Panc1 (cell line): ENCODE measurements around the gene PLEKHG5. TPM values are rescaled to one million over a fixed set of nuclear protein-coding genes. Genes with fewer than 3 reads are reported as not detected.

ENCODE experiments used
- ATAC-seq: fragments of 200-7000 bp; cut with Tn5 transposase; 2 replicates; pipeline ENCODE4 v1.9.1; 2020; ENCODE audit warnings: mild to moderate bottlenecking, moderate library complexity
- BruUV-seq: library from RNA; stranded (reverse); fragments of 400-500 nt; replicated peaks from 2 replicates; lab custom pipeline; 2021; lab: Mats Ljungman, UMichigan
- CTCF ChIA-PET: fragments of 300-600 bp; sonication (Branson Sonifier 250); formaldehyde crosslinking; loops from one replicate; lab custom pipeline; 2022; ENCODE audit warnings: antibody characterized with exemption; lab: Charles Lee
- POLR2A ChIA-PET: fragments of 300-600 bp; sonication (Branson Sonifier 250); formaldehyde crosslinking; loops from one replicate; lab custom pipeline; 2022; ENCODE audit warnings: antibody characterized with exemption; lab: Charles Lee
- DNase-seq: peaks from one replicate; pipeline ENCODE4 v3.0.0-alpha.2; 2010; ENCODE audit warnings: low read depth, low spot score
- H3K27ac ChIP-seq: 2 replicates; pipeline ENCODE4 v1.5.1; 2011; ENCODE audit warnings: mild to moderate bottlenecking, low read length, inconsistent platforms
- H3K27me3 ChIP-seq: fragments of 200-500 bp; sonication (Bioruptor generic); 2 replicates; pipeline ENCODE4 v1.6.0; 2014; ENCODE audit warnings: low read length, inconsistent platforms; ENCODE audit not compliant: control insufficient read depth, insufficient read depth
- H3K36me3 ChIP-seq: fragments of 200-500 bp; sonication (Bioruptor generic); 2 replicates; pipeline ENCODE4 v1.5.1; 2014; ENCODE audit warnings: inconsistent platforms, mild to moderate bottlenecking, low read length, moderate library complexity; ENCODE audit not compliant: control insufficient read depth, insufficient read depth
- H3K4me1 ChIP-seq: 2 replicates; pipeline ENCODE4 v1.5.1; 2011; ENCODE audit warnings: inconsistent platforms, mild to moderate bottlenecking, low read length, moderate library complexity; ENCODE audit not compliant: control insufficient read depth, insufficient read depth
- H3K4me3 ChIP-seq, 2 experiments: 2 replicates each; pipeline ENCODE4 v1.5.1; 2011 to 2012; ENCODE audit warnings: low read depth in 2 of 2, low read length in 2 of 2, mild to moderate bottlenecking in 2 of 2, inconsistent platforms in 1 of 2, moderate library complexity in 1 of 2
- H3K9me3 ChIP-seq: fragments of 200-500 bp; sonication (Bioruptor generic); 2 replicates; pipeline ENCODE4 v1.5.1; 2014; ENCODE audit warnings: low read depth, mild to moderate bottlenecking, inconsistent platforms, low read length, moderate library complexity; ENCODE audit not compliant: control insufficient read depth, insufficient read depth
- CTCF ChIP-seq: fragments of 450-650 bp; IDR thresholded peaks from 2 replicates; pipeline ENCODE4 v1.5.1; 2017; ENCODE audit warnings: mild to moderate bottlenecking
- POLR2AphosphoS5 ChIP-seq: IDR thresholded peaks from 2 replicates; pipeline ENCODE4 v1.6.1; 2012; ENCODE audit warnings: mild to moderate bottlenecking, low read depth, low read length, moderate library complexity
- REST ChIP-seq, 2 experiments: IDR thresholded peaks; 2 replicates each; pipeline ENCODE4 v1.6.1; 2011 to 2012; ENCODE audit warnings: low read depth in 2 of 2, control low read depth in 1 of 2, low read length in 1 of 2, mild to moderate bottlenecking in 1 of 2, moderate library complexity in 1 of 2; ENCODE audit not compliant: insufficient read depth in 1 of 2
- SIN3A ChIP-seq: IDR thresholded peaks from 2 replicates; pipeline ENCODE4 v1.6.1; 2012; ENCODE audit warnings: low read depth, mild to moderate bottlenecking, low read length, moderate library complexity, borderline replicate concordance; ENCODE audit not compliant: insufficient read depth
- TCF7L2 ChIP-seq: IDR thresholded peaks from 2 replicates; pipeline ENCODE4 v1.6.1; 2011; ENCODE audit warnings: mild to moderate bottlenecking, low read depth, low read length, inconsistent platforms
- in situ Hi-C: cut with HindIII; loops from 2 replicates; pipeline ENCODE4 v1.10.0; 2016; ENCODE audit warnings: low sequenced_read_pairs, low pct_unique_long_range_greater_than_20kb
- intact Hi-C: fragments of 100-400 bp; cut with micrococcal nuclease; formaldehyde crosslinking; loops from one replicate; pipeline ENCODE4 v1.10.0; 2022; ENCODE audit not compliant: unreplicated experiment
- total RNA-seq: library from RNA; stranded (reverse); gene quantifications from one replicate; pipeline ENCODE4 v1.2.1, GENCODE V29; 2021; ENCODE audit not compliant: unreplicated experiment

The PLEKHG5 gene
- total RNA-seq, 1 experiment from 2014 or later = 6.8 TPM

GRCh38 chr1:6468729-6469461 is 22.6 kb downstream of the PLEKHG5 start:
- DNase-seq (no peak), ATAC-seq (no peak)
- TF ChIP-seq TCF7L2 = no peak
- TF ChIP-seq REST (IDR thresholded peaks at IDR 0.05; ENCODE audit: insufficient read depth in 1 of 2, low read depth in 2 of 2, low read length in 1 of 2) = no peak
- TF ChIP-seq POLR2AphosphoS5 = no peak
- no peak for TF ChIP-seq CTCF
- no peak for TF ChIP-seq SIN3A
- in situ Hi-C loops (no loop called here), intact Hi-C loops (no loop called here)
- H3K4me1 ChIP-seq = no peaks in the 10 kb centered on the region; the same call in 1 of the 2 replicates
- POLR2A ChIA-PET = no interaction called here
- no TSS peak for BruUV-seq
- no peak overlapping the region for H3K27ac ChIP-seq
- H3K27me3 ChIP-seq = no peaks in the 10 kb centered on the region
- no peaks in the 10 kb centered on the region for H3K36me3 ChIP-seq
- CTCF ChIA-PET = interaction anchor here (0.5 kb wide), 1 partner anchor 33 kb away, joined by 3 read pairs; no protein-coding TSS in a partner anchor
- no peaks in the 10 kb centered on the region for H3K9me3 ChIP-seq
- no peak overlapping the region for H3K4me3 ChIP-seq

GRCh38 chr1:6467744-6468688 is 23.5 kb downstream of the PLEKHG5 start:
- in situ Hi-C loops = no loop called here
- no peaks in the 10 kb centered on the region; the same call in 1 of the 2 replicates for H3K4me1 ChIP-seq
- DNase-seq (no peak), ATAC-seq (no peak)
- H3K27ac ChIP-seq = no peak overlapping the region
- POLR2A ChIA-PET = no interaction called here
- intact Hi-C loops = no loop called here
- no peaks in the 10 kb centered on the region for H3K36me3 ChIP-seq
- CTCF ChIA-PET = interaction anchor here (0.5 kb wide), 1 partner anchor 32 kb away, joined by 3 read pairs; no protein-coding TSS in a partner anchor
- no peaks in the 10 kb centered on the region for H3K9me3 ChIP-seq
- BruUV-seq = no TSS peak
- no peak for TF ChIP-seq REST (IDR thresholded peaks at IDR 0.05; ENCODE audit: insufficient read depth in 1 of 2, low read depth in 2 of 2, low read length in 1 of 2)
- no peak for TF ChIP-seq CTCF
- no peak for TF ChIP-seq SIN3A
- no peak for TF ChIP-seq POLR2AphosphoS5
- H3K4me3 ChIP-seq = no peak overlapping the region
- H3K27me3 ChIP-seq = no peaks in the 10 kb centered on the region
